GM21576 (cell line): ENCODE measurements around the gene ZNF609.
A peak's percentile ranks its signal among the peaks of the same experiment; 100 is the strongest.

Source experiments
- ATAC-seq: cut with Tn5 transposase; IDR thresholded peaks from one replicate; pipeline ENCODE4 v1.9.1; 2021; ENCODE audit warnings: mild to moderate bottlenecking, moderate library complexity; ENCODE audit not compliant: unreplicated experiment

ZNF609 gene

DNA sequence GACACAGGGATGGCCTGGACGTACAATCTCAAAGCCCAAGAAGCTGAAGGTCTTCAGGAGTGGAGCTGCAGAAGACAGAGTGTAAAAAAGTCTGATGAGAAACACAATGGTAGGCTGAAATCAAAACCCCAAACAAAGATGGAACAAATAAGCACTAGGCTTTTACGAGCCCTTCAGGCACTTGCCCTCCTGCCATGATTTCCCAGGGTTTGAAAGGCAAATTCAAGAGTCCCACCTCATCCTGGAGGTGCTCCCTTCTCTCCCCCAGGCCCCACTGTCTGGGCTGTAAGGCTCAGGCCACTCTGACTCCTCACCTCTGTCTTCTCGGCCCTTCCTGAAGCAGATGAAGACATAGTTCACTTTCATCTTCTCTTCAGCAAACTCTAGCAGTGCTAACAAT lies 228.4 kb downstream of the ZNF609 start:
- ATAC-seq: no peak

DNA sequence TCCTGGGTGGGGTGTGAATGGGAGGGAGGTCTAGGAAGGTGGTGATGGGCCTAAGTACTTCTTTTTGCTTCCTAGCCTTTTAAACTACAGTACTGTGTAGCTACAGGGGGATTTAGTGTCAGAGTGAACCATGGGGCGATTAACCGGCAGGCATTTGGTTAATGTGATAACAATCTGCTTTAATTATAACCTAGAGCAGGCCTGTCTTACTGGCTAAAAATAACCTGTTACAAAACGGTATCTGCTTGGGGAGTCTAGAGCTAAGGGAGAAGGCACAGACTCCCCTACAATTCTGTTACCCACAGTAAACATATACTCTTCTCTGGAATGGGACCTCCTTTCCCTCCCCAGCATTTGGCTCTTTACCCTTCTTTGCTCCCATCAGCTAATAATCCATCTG lies 229.6 kb downstream of the ZNF609 start:
- ATAC-seq: no peak

- ATAC-seq: no peak
Observed at GRCh38 chr15:64690578-64691296, 230.4 kb downstream of the ZNF609 start.

DNA sequence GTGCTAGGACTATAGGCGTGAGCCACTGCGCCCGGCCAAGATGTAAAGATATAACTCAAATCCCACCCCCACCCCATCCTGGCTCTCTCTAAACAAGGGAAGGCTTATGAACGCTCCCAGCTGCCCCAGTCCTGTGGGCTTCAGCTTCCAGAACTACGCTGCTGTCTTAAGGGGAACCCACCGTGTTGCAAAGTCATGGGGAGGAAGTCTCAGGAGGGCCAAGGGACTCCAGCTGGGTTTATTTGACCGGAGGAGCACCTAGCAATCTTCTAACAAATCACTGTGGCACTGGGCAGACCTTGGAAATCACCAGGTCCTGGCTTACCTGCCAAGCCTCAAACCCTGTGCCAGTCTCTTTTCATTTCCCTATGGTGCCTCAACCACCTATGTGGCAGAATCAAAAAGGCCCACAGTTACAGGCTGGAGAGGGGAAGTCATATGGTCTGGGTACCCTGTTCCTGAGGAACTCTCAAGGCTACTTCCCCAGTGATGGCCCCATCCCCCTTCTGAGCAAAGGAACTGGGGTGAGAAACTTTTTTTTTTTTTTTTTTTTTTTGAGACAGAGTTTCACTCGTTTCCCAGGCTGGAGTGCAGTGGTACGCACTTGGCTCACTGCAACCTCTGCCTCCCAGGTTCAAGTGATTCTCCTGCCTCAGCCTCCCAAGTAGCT lies 231.7 kb downstream of the ZNF609 start:
- no peak for ATAC-seq

DNA sequence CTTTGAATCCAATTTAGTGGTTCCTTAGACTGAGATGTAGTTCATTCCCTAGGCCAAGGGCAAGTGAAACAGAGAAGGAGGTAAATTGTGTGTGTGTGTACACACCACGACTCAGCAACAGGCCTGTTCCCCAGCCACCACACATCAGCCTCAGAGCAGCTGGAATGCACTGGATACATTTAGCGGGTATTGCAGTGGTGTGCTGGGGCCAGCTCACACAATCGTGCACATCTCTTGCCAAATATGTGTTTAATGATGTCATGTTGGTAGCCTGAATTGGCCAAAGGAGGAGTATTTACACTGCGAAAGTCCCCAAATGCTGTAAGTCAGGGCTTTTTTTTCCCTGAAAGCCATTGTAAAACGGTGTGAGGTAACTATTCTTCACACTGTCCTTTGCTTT lies 232.8 kb downstream of the ZNF609 start:
- ATAC-seq: no peak

GRCh38 chr15:64694816-64695215 lies 234.4 kb downstream of the ZNF609 start:
- ATAC-seq: no peak

DNA sequence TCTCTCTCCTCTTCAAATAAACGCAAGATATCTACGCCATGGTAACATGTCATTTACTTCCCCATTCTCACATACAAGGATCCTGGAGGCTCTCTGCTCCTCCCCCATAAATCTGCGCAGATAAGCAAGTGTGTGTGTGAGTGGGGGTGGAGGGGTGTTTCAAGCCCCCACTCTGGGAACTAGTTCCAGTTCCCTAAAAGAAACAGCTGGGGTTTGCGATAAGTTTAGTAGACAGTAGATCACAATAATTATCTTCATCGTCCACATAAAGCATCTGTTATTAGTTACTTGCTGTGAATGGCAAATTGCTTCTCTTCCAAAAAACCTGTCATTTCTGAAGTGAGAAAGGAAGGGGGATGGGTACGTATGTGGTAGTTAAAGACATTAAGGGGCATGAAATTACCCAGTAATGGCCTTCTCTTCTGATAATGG lies 235.2 kb downstream of the ZNF609 start:
- no peak for ATAC-seq

GRCh38 chr15:64696481-64696880 lies 236.1 kb downstream of the ZNF609 start:
- ATAC-seq: no peak

DNA sequence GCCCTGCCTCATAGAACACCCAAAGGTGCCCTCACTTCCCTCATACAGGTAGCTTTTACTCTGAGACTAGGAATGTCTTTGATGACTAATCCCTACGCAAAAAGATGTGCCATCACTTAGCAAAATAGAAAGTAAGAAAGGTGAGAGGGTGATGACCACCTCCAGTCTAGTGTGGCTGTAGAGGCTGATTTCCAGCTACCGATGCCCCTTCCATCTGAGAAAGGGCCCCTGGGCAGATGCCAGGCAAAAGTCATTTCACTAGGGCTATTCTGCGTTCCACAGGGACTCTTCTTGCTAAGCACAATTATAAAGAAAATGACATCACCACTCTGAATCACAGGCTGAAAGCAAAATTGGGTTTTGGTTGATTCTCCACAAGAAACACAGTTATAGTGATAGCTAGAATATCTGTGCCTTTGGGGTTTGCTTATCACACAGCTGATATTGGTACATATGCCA lies 237.6 kb downstream of the ZNF609 start:
- ATAC-seq: no peak

DNA sequence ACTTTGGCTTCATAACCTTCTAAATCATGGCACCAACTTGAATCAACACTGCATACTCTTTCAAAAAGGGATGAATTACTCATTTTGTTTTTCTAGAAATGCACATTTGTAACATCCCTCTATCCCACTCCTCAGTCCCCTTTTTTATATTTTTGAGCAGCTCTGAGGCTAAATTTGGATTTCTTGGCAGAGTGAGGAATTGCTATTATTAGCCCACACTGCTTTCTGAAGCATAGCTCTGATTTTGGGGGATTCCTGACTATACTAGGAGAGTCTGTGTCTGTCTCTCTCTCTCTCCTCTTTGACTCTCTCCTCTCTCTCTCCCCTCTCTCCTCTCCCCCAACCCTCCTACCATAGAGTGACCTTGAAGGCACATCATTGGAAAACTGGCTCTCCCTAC lies 238.4 kb downstream of the ZNF609 start:
- ATAC-seq: no peak

GRCh38 chr15:64699751-64700388 lies 239.5 kb downstream of the ZNF609 start:
- ATAC-seq: no peak

DNA sequence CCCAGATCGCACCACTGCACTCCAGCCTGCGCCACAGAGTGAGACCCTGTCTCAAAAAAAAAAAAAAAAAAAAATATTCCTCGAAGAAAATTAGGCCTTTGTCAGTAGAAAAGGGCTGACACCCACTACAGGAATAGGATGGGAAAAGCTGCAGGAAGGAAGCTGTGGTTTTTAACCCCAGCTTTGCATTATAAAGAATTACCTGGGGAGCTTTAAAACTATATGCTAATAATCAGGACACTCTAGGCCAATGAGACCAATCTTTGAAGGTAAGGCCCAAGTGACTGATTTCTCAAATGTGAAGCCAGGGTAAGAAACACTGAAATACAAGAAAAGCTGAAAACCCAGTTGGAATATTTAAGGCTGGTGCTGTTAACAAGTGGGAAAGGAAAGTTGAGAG lies 240.7 kb downstream of the ZNF609 start:
- ATAC-seq: no peak

DNA sequence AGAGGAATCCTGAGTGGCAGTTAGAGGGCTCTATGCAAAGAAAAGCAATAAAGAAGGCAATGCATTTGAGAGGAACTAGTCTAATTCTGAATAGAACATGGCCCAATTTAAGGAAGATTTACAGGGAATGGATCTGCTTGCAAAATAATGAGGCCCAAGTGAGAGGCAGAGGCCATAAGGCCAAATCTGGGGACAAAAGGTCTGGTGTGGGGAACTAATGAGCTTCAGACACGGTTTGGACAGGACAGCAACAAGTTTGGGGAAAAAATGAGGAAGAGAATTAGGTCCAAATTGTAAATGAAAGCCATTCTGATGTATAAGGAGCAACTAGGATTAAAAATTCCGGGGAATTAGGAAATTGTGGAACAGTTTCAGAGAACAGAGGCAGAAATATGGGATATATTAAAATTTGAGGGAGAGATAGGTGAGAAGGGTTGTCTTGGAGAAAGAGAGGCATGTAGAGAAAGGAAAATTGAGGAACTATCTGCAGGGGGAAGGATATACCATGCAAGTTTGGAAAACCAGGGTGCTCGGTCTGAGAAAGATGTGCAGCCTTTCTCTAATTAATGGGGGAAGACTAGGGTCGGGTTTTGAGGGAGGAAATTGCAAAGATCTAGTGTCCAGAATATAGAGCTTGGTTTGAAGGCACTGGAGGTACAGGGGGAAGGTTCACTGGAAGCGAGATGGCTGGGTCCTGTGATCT lies 241.3 kb downstream of the ZNF609 start:
- no peak for ATAC-seq

GRCh38 chr15:64702816-64703631 lies 242.6 kb downstream of the ZNF609 start:
- peak; percentile 87 for ATAC-seq

- ATAC-seq: no peak
Observed at GRCh38 chr15:64703632-64703959, 243.2 kb downstream of the ZNF609 start.

DNA sequence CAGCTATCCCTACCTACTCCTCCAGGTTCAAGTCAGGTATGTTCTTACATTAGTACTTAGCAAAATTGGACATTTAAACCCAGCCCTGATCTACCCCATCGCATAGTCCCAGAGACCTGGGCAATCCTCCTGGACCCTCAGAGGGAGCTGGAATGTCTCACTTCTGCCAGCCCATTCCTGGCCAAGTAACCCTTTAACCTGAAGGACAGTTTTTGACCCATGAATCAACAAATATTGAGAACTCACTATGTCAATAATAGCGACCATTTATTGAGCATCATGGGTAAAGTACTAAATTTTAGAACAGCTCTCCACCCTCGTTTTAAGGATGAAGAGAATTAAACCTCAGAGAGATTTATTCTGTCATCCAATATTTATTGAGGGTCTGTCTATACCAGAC lies 244.6 kb downstream of the ZNF609 start:
- ATAC-seq: no peak

- ATAC-seq: no peak
Observed at GRCh38 chr15:64706011-64706911, 245.9 kb downstream of the ZNF609 start.

GRCh38 chr15:64710676-64711428 lies 250.5 kb downstream of the ZNF609 start:
- ATAC-seq: no peak

- ATAC-seq: no peak
Observed at GRCh38 chr15:64712353-64712752, 252.0 kb downstream of the ZNF609 start.
